ENCODE results near the gene MCEE.
"Not testable (repeated sequence)": the region's sequence is repeated elsewhere in the genome, so short reads cannot be mapped to it uniquely, and the experiment has no call there.

MCEE gene

GRCh38 chr2:71126957-71127356 is 3.1 kb downstream of the MCEE start:
- DNase-seq (ENCODE audit: low spot score), result no peak

- DNase-seq (ENCODE audit: low spot score), result no peak
Observed at GRCh38 chr2:71125506-71126294, 4.3 kb downstream of the MCEE start.

DNA sequence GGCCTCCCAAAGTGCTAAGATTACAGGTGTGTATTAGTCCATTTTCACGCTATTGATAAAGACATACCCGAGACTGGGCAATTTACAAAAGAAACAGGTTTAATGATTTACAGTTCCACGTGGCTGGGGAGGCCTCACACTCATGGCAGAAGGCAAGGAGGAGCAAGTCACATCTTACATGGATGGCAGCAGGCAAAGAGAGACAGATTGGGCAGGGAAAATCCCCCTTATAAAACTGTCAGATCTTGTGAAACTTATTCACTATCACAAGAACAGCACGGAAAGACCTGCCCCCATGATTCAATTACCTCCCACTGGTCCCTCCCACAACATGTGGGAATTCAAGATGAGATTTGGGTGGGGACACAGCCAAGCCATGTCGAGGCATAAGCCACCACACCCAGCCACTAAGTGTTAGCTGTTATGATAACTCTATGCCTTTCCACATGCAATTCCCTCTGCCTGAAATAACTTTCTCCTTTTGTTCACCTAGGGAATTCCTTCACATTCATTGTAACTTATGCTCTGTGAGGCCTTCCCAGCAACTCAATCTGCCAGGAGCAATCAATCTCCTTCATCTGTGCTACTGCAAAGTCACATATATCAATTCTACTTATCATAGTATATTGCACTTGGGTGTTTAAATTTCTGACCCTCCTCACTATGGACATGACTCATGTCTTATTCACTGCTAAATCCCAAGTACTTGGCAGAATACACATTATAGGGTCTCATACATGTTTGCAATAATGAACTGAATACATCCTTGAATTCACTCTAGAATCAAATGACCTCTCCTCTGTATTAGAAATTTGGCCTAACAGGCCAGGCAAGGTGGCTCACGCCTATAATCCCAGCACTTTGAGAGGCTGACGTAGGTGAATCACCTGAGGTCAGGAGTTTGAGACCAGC is 7.4 kb downstream of the MCEE start:
- no peak for DNase-seq (ENCODE audit: low spot score)

DNA sequence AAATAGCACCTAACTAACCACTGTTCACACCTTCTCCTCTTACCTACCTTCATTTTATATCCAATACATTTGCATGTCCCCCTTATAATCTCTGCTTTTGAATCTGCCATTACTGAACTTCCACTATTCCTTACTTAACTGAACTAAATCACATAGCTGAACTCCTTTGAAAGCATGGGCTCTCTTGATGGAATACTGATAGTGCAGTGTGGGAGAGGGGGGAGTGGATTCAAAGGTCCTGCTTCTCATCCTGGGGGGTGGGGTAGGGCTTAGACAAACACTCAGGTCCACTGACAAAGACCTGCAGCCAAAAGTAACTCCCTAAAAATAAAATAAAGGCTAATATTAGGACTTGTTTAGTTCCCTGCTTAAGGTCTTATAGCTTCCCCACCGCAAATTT is 8.6 kb downstream of the MCEE start:
- no peak for DNase-seq (ENCODE audit: low spot score)

DNA sequence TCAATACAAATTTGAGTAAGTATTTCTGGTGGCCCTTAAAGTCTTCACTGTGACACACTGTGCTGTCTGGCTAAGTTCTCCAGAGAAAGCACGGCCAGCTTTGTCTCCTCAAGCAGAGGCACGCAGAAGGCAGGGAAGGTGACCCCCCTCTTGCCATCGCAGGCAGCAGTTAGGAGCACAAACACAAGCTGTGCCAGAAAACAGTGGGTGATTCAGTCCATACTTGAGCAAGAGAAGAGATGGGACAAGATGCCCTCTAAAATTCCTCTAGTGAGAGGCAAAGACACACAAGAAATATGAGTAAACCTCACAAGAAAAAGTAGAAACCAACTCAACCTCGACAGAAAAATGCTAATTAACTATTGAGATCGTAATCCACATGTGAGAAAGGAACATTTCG is 9.8 kb downstream of the MCEE start:
- DNase-seq (ENCODE audit: low spot score), result no peak

- no peak for DNase-seq (ENCODE audit: low spot score)
Observed at GRCh38 chr2:71117063-71117462, 13.0 kb downstream of the MCEE start.

GRCh38 chr2:71113843-71114242 is 16.2 kb downstream of the MCEE start:
- no peak for DNase-seq (ENCODE audit: low spot score)

- no peak for DNase-seq (ENCODE audit: low spot score)
Observed at GRCh38 chr2:71108091-71108490, 21.9 kb downstream of the MCEE start.

GRCh38 chr2:71106463-71106862 is 23.6 kb downstream of the MCEE start:
- not testable (repeated sequence) for DNase-seq (ENCODE audit: low spot score)

- DNase-seq (ENCODE audit: low spot score), result no peak
Observed at GRCh38 chr2:71103809-71104208, 26.2 kb downstream of the MCEE start.

DNA sequence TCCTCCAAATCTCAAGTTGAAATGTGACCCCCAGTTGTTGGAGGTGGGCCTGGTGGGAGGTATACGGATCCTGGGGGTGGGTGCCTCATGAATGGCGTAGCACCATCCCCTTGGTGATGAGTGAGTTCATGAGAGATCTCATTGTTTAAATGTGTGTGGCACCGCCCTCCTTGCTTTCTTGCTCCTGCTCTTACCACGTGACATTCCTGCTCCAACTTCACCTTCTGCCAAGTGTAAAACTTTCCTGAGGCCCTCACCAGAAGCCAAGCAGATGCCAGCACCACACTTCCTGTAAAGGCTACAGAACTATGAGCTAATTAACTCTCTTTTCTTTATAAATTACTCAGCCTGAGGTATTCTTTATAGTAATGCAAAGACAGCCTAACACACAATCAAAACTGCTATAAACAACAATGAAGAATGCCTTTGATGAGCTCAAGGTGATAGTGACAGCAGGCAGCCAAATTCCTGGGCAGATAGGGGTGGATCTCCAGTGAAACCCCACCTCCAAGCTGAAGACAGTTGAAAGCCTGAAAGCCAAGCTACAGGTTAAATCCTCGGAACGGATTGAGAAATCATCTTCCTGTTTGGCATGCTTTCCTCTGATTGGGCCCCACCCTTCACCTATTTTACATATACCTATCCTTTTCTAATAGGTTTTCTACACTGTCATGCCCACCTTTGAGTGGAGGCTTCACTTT is 26.9 kb downstream of the MCEE start:
- no peak for DNase-seq (ENCODE audit: low spot score)

DNA sequence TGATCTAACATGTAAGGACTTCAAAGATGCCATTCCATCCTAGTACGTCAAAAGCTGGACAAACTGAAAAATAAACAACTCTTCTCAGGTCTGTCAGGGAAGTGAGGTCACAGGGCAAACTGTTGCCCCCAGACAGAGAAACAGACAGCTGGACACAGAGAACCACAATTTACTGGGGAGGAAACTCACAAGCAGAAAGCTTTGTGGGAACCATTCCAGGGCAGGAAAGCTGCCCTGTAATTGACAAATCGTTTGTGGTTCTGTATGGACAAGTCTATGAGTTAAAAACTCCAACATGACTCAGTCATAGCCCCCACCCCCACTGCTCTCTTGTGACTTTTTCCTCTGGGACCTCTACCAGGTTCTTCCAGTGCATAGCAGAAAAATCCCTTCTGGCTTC is 28.4 kb downstream of the MCEE start:
- DNase-seq (ENCODE audit: low spot score), result peak; percentile 38

DNA sequence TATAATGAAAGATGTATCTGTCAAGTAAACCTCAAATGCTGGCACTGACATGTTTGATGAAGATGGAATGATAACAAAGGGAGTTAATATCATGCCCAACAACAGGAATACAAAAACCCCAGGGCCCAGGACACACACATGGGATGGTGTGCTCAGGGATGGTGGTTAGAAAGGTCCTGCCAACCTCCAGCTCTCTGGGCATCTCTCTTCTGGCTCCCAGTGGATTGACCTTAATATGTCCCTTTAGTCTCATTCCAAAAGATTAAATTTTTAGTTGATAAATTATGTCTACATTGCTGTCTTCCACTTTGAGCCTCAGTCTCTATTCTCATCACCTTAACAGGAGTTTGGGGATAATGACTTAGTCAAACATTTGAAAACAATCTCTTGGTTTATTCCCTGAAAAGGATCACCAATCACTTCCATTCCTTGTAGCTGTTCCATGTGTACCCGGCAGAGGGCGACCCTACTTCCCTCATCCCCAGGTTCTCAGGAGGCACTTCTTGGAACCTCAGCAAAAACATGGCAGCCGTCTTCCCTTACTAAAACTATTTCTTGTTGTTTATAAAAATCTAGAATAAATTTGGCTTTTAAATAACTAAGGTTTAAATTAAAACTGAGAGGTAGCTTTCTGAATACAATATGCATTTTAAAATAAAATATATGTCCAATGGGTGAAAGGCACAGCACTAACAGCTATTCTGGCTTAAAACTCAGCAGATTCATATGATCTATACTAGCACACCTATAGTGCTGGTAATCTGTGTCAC is 29.6 kb downstream of the MCEE start:
- DNase-seq (ENCODE audit: low spot score), result peak; percentile 74

- DNase-seq (ENCODE audit: low spot score), result not testable (repeated sequence)
Observed at GRCh38 chr2:71092491-71093260, 37.4 kb downstream of the MCEE start.

DNA sequence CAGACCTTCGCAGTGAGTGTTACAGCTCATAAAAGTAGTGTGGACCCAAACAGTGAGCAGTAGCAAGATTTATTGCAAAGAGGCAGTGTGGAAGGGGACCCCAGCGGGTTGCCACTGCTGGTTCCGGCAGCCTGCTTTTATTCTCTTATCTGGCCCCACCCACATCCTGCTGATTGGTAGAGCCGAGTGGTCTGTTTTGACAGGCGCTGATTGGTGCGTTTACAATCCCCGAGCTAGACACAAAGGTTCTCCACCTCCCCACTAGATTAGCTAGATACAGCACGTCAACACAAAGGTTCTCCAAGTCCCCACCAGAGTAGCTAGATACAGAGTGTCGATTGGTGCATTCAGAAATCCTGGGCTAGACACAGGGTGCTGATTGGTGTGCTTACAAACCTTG is 38.2 kb downstream of the MCEE start:
- DNase-seq (ENCODE audit: low spot score), result not testable (repeated sequence)

GRCh38 chr2:71089475-71089874 is 40.6 kb downstream of the MCEE start:
- not testable (repeated sequence) for DNase-seq (ENCODE audit: low spot score)

GRCh38 chr2:71085325-71086003 is 44.6 kb downstream of the MCEE start:
- DNase-seq (ENCODE audit: low spot score), result not testable (repeated sequence)

GRCh38 chr2:71083752-71084312 is 46.2 kb downstream of the MCEE start:
- DNase-seq (ENCODE audit: low spot score), result not testable (repeated sequence)

GRCh38 chr2:71083297-71083696 is 46.7 kb downstream of the MCEE start:
- DNase-seq (ENCODE audit: low spot score), result not testable (repeated sequence)
